ENCODE data around the gene TIPRL. TPM values are rescaled to one million over a fixed set of nuclear protein-coding genes. Genes with fewer than 3 reads are reported as not detected.

TIPRL gene
- 27.1 to 38.9 TPM (median 33.8 TPM) in 5 replicates for total RNA-seq (2022; extraction: Qiagen RNA extraction)

GRCh38 chr1:168178638-168179437, at the start of gene TIPRL:
Gene TIPRL (plus strand): TSS chr1:168178962. CDS start chr1:168179078, 116 bp downstream.

GRCh38 chr1:168136709-168137514, 41.9 kb upstream of the TIPRL start, which contains the start of gene GPR161:
Gene GPR161 (minus strand): TSS chr1:168136930. CDS start chr1:168104850, 32,080 bp downstream.

GRCh38 chr1:168225476-168226190, 46.9 kb downstream of the TIPRL start, which contains the start of gene SFT2D2:
Gene SFT2D2 (plus strand): TSS chr1:168226004. CDS start chr1:168226080, 76 bp downstream.

Other genes starting within 250 kb of the TIPRL start
- 23.8 to 30.3 TPM (median 25.4 TPM) in 5 replicates for gene DCAF6, start 242.3 kb upstream of the TIPRL start, total RNA-seq (2022; extraction: Qiagen RNA extraction)
- 39.6 to 80.5 TPM (median 74.2 TPM) in 5 replicates for gene MPC2, start 241.9 kb upstream of the TIPRL start, total RNA-seq (2022; extraction: Qiagen RNA extraction)
- 10.6 to 19.0 TPM (median 15.0 TPM) in 5 replicates for gene GPR161, start 42.0 kb upstream of the TIPRL start, total RNA-seq (2022; extraction: Qiagen RNA extraction)
- 12.9 to 21.9 TPM (median 14.1 TPM) in 5 replicates for gene SFT2D2, start 47.0 kb downstream of the TIPRL start, total RNA-seq (2022; extraction: Qiagen RNA extraction)
- 0.60 to 0.79 TPM (median 0.75 TPM) in 5 replicates for gene TBX19, start 101.9 kb downstream of the TIPRL start, total RNA-seq (2022; extraction: Qiagen RNA extraction)

Data from A549 treated with Hydrocortisone at 1 μM for 4 hours (cell line).